Right lobe of liver (tissue), 4 donors: ENCODE measurements around the gene TMEM203.

Experiments used
- POLR2A ChIP-seq: fragments of 450-650 bp; IDR thresholded peaks from one replicate; pipeline ENCODE4 v1.6.1; 2017; ENCODE audit warnings: antibody characterized with exemption, mild to moderate bottlenecking
- TF ChIP-seq, protein P1 (sequence below), 4 donors: fragments of 200-600 bp in 3 of 4; fragments of 450-650 bp in 1 of 4; IDR thresholded peaks; one replicate each; pipeline versions ENCODE4 v1.5.1 to v1.8.0; 2016 to 2022; ENCODE audit warnings: antibody characterized with exemption in 4 of 4, mild to moderate bottlenecking in 2 of 4
- donor health status: DM: no; HTN: no; CAD: no.
- donor health status: DM: no; HTN: no; CAD: no.
- donor health status: DM: no; HTN: yes; CAD: no.

DNA sequence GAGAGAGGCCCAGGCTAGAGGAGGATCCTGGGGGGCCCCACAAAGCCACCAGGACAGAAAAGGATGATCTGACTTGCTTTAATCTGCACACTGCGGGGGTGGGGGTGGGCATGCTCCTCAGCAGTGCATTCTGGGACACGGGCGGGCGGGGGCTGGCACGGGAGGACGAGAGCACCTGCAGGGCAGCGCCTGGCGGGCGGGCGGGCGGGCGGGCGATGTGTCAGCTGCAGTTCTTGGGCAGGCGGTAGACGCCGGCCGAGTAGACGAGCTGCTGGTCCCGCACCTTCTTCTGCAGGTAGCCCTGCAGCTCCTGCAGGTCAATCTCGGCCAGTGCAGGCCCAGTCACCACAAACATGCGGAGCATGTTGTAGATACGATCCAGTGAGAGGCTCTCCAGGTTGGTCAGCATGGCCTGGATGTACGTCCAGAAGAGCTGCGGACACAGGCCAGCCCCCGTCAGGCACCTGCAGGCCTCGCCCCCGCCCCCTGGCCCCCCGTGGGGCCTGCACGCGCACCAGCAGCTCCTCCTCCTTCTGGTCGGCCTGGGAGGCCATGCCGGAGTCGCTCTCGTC, 30.6 kb downstream of the TMEM203 start:
- TF ChIP-seq, protein P1, sequence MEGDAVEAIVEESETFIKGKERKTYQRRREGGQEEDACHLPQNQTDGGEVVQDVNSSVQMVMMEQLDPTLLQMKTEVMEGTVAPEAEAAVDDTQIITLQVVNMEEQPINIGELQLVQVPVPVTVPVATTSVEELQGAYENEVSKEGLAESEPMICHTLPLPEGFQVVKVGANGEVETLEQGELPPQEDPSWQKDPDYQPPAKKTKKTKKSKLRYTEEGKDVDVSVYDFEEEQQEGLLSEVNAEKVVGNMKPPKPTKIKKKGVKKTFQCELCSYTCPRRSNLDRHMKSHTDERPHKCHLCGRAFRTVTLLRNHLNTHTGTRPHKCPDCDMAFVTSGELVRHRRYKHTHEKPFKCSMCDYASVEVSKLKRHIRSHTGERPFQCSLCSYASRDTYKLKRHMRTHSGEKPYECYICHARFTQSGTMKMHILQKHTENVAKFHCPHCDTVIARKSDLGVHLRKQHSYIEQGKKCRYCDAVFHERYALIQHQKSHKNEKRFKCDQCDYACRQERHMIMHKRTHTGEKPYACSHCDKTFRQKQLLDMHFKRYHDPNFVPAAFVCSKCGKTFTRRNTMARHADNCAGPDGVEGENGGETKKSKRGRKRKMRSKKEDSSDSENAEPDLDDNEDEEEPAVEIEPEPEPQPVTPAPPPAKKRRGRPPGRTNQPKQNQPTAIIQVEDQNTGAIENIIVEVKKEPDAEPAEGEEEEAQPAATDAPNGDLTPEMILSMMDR (IDR thresholded peaks at IDR 0.05) = no peak
- TF ChIP-seq POLR2A = no peak
